ENCODE data around the gene GSTT2.

GRCh38 chr22:24027389-24027975, 47.5 kb downstream of the GSTT2 start:
- TF ChIP-seq POLR2AphosphoS5 (IDR thresholded peaks at IDR 0.05; ENCODE audit: insufficient read depth, low read depth, low read length) (no peak), CTCF (IDR thresholded peaks at IDR 0.05; ENCODE audit: extremely low read depth in 1 of 2, insufficient read depth in 1 of 2, low read depth in 1 of 2, low read length in 2 of 2) (no peak), MAX (IDR thresholded peaks at IDR 0.05; ENCODE audit: insufficient read depth, insufficient read length) (no peak)

All from endothelial cell of umbilical vein (primary cell).